CD8-positive, alpha-beta memory T cell (primary cell): ENCODE data around the gene ZFP42. TPM values are rescaled to one million over a fixed set of nuclear protein-coding genes. Genes with fewer than 3 reads are reported as not detected.

Experiments
- CTCF ChIA-PET: fragments of 350-600 bp; sonication (Branson Sonifier 250); formaldehyde crosslinking; loops from one replicate; lab custom pipeline; 2021; ENCODE audit warnings: antibody characterized with exemption; lab: Charles Lee
- POLR2A ChIA-PET: fragments of 350-600 bp; sonication (Branson Sonifier 250); formaldehyde crosslinking; loops from one replicate; lab custom pipeline; 2021; ENCODE audit warnings: antibody characterized with exemption; lab: Charles Lee
- DNase-seq, 5 donors: peaks; one replicate each; pipeline versions ENCODE4 v3.0.0 to v3.0.0-alpha.2; 2020 to 2022; ENCODE audit warnings: mixed read lengths in 1 of 5
- H3K27ac ChIP-seq: one replicate; pipeline ENCODE4 v1.7.0; 2013; ENCODE audit warnings: low read depth, mild to moderate bottlenecking, low read length, moderate library complexity
- H3K27me3 ChIP-seq: 2 replicates; pipeline ENCODE4 v1.7.0; 2013; ENCODE audit warnings: low read length, mild to moderate bottlenecking; ENCODE audit not compliant: insufficient read depth, poor library complexity, severe bottlenecking
- H3K36me3 ChIP-seq: 2 replicates; pipeline ENCODE4 v1.7.0; 2013; ENCODE audit warnings: mild to moderate bottlenecking, low read length, moderate library complexity; ENCODE audit not compliant: insufficient read depth
- H3K4me1 ChIP-seq: 2 replicates; pipeline ENCODE4 v1.7.0; 2013; ENCODE audit warnings: mild to moderate bottlenecking, low read length, moderate library complexity; ENCODE audit not compliant: insufficient read depth
- H3K4me3 ChIP-seq: 2 replicates; pipeline ENCODE4 v1.7.0; 2013; ENCODE audit warnings: mild to moderate bottlenecking, low read length
- H3K9me3 ChIP-seq: 2 replicates; pipeline ENCODE4 v1.7.0; 2013; ENCODE audit warnings: mild to moderate bottlenecking, low read length
- H3K27ac Mint-ChIP-seq, 8 donors: one replicate each; pipeline ENCODE4 v1.8.0; 2020 to 2021; ENCODE audit warnings: mixed read lengths in 8 of 8, mild to moderate bottlenecking in 6 of 8, inconsistent platforms in 3 of 8, moderate library complexity in 3 of 8
- H3K27me3 Mint-ChIP-seq, 2 donors: one replicate each; pipeline ENCODE4 v1.8.0; 2020 to 2021; ENCODE audit warnings: mixed read lengths in 2 of 2, mild to moderate bottlenecking in 1 of 2, moderate library complexity in 1 of 2
- H3K36me3 Mint-ChIP-seq, 3 donors: one replicate each; pipeline ENCODE4 v1.8.0; 2020 to 2021; ENCODE audit warnings: mixed read lengths in 3 of 3, inconsistent platforms in 1 of 3, mild to moderate bottlenecking in 1 of 3
- H3K4me1 Mint-ChIP-seq, 3 donors: one replicate each; pipeline ENCODE4 v1.8.0; 2020 to 2021; ENCODE audit warnings: mixed read lengths in 3 of 3, inconsistent platforms in 1 of 3, mild to moderate bottlenecking in 1 of 3
- H3K4me3 Mint-ChIP-seq, 7 donors: one replicate each; pipeline ENCODE4 v1.8.0; 2020 to 2021; ENCODE audit warnings: mixed read lengths in 7 of 7, mild to moderate bottlenecking in 6 of 7, moderate library complexity in 4 of 7, inconsistent platforms in 2 of 7
- H3K9me3 Mint-ChIP-seq, 5 donors: one replicate each; pipeline ENCODE4 v1.8.0; 2020 to 2022; ENCODE audit warnings: mixed read lengths in 5 of 5, mild to moderate bottlenecking in 3 of 5, moderate library complexity in 2 of 5, inconsistent platforms in 1 of 5
- polyA plus RNA-seq: library from polyadenylated mRNA; unstranded; fragments of 300-500 nt; fragmentation: Illumina TruSeq; gene quantifications from one replicate; pipeline ENCODE4 v1.2.3, GENCODE V29; 2021
- total RNA-seq, 2 experiments: library from RNA; stranded (reverse); gene quantifications; one replicate each; pipeline ENCODE4 v1.2.3, GENCODE V29; 2021

The ZFP42 gene
- total and polyA plus RNA-seq, 3 experiments from 2014 or later: not detected

DNA sequence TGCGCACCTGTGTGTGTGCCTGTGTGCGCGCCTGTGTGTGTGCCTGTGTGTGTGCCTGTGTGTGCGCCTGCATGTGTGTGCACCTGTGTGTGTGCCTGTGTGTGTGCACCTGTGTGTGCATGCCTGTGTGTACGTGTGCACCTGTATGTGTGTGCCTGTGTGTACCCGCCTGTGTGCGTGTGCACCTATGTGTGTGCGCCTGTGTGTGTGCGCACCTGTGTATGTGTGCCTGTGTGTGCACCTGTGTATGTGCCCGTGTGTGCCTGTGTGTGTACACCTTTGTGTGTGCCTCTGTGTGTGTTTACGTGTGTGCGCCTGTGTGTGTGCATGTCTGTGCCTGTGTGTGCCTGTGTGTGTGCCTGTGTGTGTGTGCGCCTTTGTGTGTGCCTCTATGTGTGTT, 33.5 kb downstream of the ZFP42 start:
- no peaks in the 10 kb centered on the region for H3K9me3 ChIP-seq
- no peaks in the 10 kb centered on the region for H3K4me1 ChIP-seq
- no peak overlapping the region for H3K27ac ChIP-seq
- peaks cover 6 to 17% (median 12%) of the 10 kb centered on the region in 5 donors for H3K9me3 Mint-ChIP-seq
- ChIA-PET CTCF (no interaction called here), POLR2A (no interaction called here)
- no peak overlapping the region for H3K27ac Mint-ChIP-seq
- no peaks in the 10 kb centered on the region for H3K27me3 ChIP-seq
- peak overlapping the region in 1 of 7 donors; percentile 24 for H3K4me3 Mint-ChIP-seq
- no peaks in the 10 kb centered on the region for H3K27me3 Mint-ChIP-seq
- H3K36me3 Mint-ChIP-seq: peaks cover 0 to 4% (median 0%) of the 10 kb centered on the region in 3 donors
- no peak for DNase-seq
- no peaks in the 10 kb centered on the region for H3K36me3 ChIP-seq
- peaks cover 0 to 4% (median 2%) of the 10 kb centered on the region in 3 donors for H3K4me1 Mint-ChIP-seq
- H3K4me3 ChIP-seq: no peak overlapping the region

DNA sequence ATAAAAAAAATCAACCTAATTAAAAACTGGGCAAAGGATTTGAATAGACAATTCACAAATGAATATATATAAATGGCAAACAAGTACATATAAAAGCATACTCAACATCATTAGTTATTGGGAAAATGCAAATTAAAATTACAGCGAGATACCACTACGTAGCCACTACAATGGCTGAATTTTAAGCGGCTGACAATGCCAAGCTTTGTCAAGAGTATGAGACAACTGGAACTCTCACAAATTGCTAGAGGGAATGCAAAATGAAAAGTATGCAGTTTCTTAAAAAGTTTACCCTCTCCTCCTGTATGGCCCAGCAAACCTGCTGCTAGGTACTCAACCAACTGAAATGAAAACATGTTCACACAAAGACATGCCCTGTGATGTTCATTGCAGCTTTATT, 34.8 kb downstream of the ZFP42 start:
- Mint-ChIP-seq H3K27ac (no peak overlapping the region), H3K9me3 (peaks cover 6 to 17% (median 14%) of the 10 kb centered on the region in 5 donors), H3K27me3 (no peaks in the 10 kb centered on the region), H3K4me3 (no peak overlapping the region), H3K4me1 (peaks cover 0 to 4% (median 2%) of the 10 kb centered on the region in 3 donors), H3K36me3 (peaks cover 0 to 4% (median 0%) of the 10 kb centered on the region in 3 donors)
- Histone ChIP-seq H3K36me3 (no peaks in the 10 kb centered on the region), H3K4me1 (no peaks in the 10 kb centered on the region), H3K4me3 (no peak overlapping the region), H3K27me3 (no peaks in the 10 kb centered on the region), H3K9me3 (no peaks in the 10 kb centered on the region), H3K27ac (no peak overlapping the region)
- CTCF ChIA-PET: no interaction called here
- DNase-seq: no peak
- POLR2A ChIA-PET: no interaction called here

DNA sequence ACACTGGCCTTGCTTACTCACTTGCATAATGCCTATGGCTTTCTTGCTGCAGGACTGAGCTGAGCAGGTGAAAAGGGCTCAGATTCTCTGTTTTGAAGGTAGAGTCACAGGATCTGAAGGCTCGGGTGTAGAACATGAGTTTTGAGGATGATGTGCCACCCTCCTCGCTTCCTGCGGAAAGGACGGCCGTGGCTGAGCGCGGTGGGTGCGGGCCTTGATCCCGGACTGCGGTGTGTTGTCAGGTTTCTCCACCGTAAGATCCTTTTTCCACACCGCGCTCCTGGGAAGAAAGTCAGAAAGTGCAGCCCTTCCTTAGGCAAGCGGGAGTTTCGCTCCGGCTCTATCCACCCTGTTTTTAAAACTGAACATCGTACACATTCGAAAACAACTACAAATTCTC, 36.2 kb downstream of the ZFP42 start:
- Mint-ChIP-seq H3K4me3 (no peak overlapping the region), H3K4me1 (peaks cover 0 to 4% (median 2%) of the 10 kb centered on the region in 3 donors), H3K9me3 (peaks cover 6 to 21% (median 14%) of the 10 kb centered on the region in 5 donors), H3K27me3 (no peaks in the 10 kb centered on the region), H3K36me3 (peaks cover 0 to 4% (median 0%) of the 10 kb centered on the region in 3 donors), H3K27ac (no peak overlapping the region)
- no peak overlapping the region for H3K4me3 ChIP-seq
- H3K27ac ChIP-seq: no peak overlapping the region
- DNase-seq: no peak
- no peaks in the 10 kb centered on the region for H3K4me1 ChIP-seq
- ChIA-PET CTCF (no interaction called here), POLR2A (no interaction called here)
- H3K27me3 ChIP-seq: no peaks in the 10 kb centered on the region
- H3K36me3 ChIP-seq: no peaks in the 10 kb centered on the region
- H3K9me3 ChIP-seq: no peaks in the 10 kb centered on the region

DNA sequence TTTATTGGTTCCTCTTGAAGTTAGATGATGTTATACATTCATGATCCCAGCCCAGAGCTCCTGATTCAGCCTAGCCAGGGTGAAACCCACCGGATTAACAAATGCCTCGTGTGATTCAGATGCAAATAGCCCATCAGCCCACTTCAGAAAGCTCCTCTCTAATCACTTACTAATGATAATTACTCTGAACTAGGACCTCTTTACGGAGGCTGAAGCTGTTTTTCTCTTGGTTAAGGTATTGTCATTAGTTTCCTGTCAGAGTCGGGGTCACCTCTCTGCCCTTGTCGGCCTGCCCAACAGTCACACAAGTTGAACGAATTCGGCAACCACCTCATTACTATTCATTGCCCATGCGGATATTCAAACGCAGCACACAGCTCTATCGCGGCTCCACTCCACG, 36.6 kb downstream of the ZFP42 start:
- ChIA-PET POLR2A (no interaction called here), CTCF (no interaction called here)
- peaks cover 0 to 4% (median 0%) of the 10 kb centered on the region in 3 donors for H3K36me3 Mint-ChIP-seq
- Histone ChIP-seq H3K36me3 (no peaks in the 10 kb centered on the region), H3K9me3 (no peaks in the 10 kb centered on the region), H3K4me3 (no peak overlapping the region), H3K4me1 (no peaks in the 10 kb centered on the region), H3K27ac (no peak overlapping the region), H3K27me3 (no peaks in the 10 kb centered on the region)
- H3K4me1 Mint-ChIP-seq: peaks cover 0 to 4% (median 2%) of the 10 kb centered on the region in 3 donors
- H3K9me3 Mint-ChIP-seq: peaks cover 6 to 21% (median 14%) of the 10 kb centered on the region in 5 donors
- H3K27ac Mint-ChIP-seq: no peak overlapping the region
- H3K4me3 Mint-ChIP-seq: no peak overlapping the region
- no peaks in the 10 kb centered on the region for H3K27me3 Mint-ChIP-seq
- DNase-seq: no peak

DNA sequence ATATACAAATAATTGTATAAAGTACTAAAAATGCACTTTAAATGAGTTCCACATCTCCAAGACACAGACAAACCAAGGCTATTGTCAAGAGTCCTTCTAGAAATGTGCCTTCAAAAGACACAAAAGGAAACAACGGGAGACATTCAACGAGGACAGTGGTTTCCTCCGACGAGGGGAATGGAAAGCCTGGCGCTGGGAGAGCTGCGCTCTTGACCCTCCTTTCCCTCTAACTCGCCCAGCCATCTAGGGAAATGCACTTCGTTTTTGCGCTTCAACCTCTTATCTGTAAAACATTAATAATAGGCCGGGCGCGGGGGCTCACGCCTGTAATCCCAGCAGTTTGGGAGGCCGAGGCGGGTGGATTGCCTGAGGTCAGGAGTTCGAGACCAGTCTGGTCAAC, 37.0 kb downstream of the ZFP42 start:
- H3K4me1 Mint-ChIP-seq: peaks cover 0 to 4% (median 2%) of the 10 kb centered on the region in 3 donors
- CTCF ChIA-PET: no interaction called here

DNA sequence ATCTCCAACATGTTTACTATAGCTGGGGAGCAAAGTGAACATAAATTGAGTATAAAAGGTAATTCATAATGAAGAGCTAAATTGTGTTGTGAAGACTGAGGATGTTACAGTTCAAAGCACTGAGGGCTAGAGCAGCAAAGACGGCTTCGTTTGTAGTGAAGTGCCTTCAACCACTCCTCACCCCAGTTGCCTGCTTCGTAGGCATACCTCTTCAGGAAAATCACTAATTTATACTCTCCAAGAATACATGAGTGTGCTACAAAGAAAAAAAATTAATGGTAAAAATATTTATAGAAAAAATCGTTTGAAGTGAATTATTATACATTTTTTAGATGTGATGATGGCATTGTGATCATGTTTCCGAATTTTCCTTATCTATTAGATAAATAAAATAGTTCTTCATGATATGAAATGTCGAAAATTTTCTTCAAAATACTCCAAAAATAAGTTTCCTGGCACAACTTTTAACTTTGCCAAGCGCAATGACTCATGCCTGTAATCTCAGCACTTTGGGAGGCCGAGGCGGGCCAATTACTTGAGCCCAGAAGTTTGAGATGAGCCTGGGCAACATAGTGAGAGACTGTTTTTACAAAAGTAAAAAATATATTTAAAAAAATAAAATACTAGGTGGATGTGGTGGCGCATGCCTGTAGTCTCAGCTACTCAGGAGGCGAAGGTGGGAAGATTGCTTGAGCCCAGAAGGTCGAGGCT, 41.6 kb downstream of the ZFP42 start:
- POLR2A ChIA-PET: no interaction called here
- no peaks in the 10 kb centered on the region for H3K36me3 Mint-ChIP-seq
- H3K27me3 ChIP-seq: no peaks in the 10 kb centered on the region

More for the DNA sequence above, 37.0 kb downstream of the ZFP42 start:
- Histone ChIP-seq H3K9me3 (no peaks in the 10 kb centered on the region), H3K36me3 (no peaks in the 10 kb centered on the region), H3K4me1 (no peaks in the 10 kb centered on the region), H3K27ac (no peak overlapping the region), H3K27me3 (no peaks in the 10 kb centered on the region), H3K4me3 (no peak overlapping the region)
- DNase-seq: no peak
- Mint-ChIP-seq H3K9me3 (peaks cover 3 to 17% (median 14%) of the 10 kb centered on the region in 5 donors), H3K36me3 (peaks cover 0 to 1% (median 0%) of the 10 kb centered on the region in 3 donors), H3K27me3 (no peaks in the 10 kb centered on the region), H3K4me3 (no peak overlapping the region), H3K27ac (no peak overlapping the region)
- POLR2A ChIA-PET: no interaction called here

GRCh38 chr4:188041721-188042120, 46.1 kb downstream of the ZFP42 start:
- no peak overlapping the region for H3K4me3 Mint-ChIP-seq
- no peaks in the 10 kb centered on the region for H3K36me3 Mint-ChIP-seq
- Histone ChIP-seq H3K4me1 (no peaks in the 10 kb centered on the region), H3K27me3 (no peaks in the 10 kb centered on the region), H3K4me3 (no peak overlapping the region), H3K9me3 (no peaks in the 10 kb centered on the region), H3K36me3 (no peaks in the 10 kb centered on the region), H3K27ac (no peak overlapping the region)
- H3K4me1 Mint-ChIP-seq: no peaks in the 10 kb centered on the region
- no peaks in the 10 kb centered on the region for H3K27me3 Mint-ChIP-seq
- ChIA-PET CTCF (no interaction called here), POLR2A (no interaction called here)
- H3K9me3 Mint-ChIP-seq: peaks cover 0 to 13% (median 7%) of the 10 kb centered on the region in 5 donors
- DNase-seq: no peak
- no peak overlapping the region for H3K27ac Mint-ChIP-seq

More for the DNA sequence above, 41.6 kb downstream of the ZFP42 start:
- H3K4me1 Mint-ChIP-seq: peaks cover 0 to 2% (median 0%) of the 10 kb centered on the region in 3 donors
- no peak overlapping the region for H3K27ac Mint-ChIP-seq
- no peak overlapping the region for H3K27ac ChIP-seq
- no peak overlapping the region for H3K4me3 Mint-ChIP-seq
- no peak overlapping the region for H3K4me3 ChIP-seq
- H3K36me3 ChIP-seq: no peaks in the 10 kb centered on the region
- CTCF ChIA-PET: no interaction called here
- no peak for DNase-seq
- no peaks in the 10 kb centered on the region for H3K27me3 Mint-ChIP-seq
- H3K9me3 ChIP-seq: no peaks in the 10 kb centered on the region
- no peaks in the 10 kb centered on the region for H3K4me1 ChIP-seq
- H3K9me3 Mint-ChIP-seq: peaks cover 2 to 19% (median 7%) of the 10 kb centered on the region in 5 donors

- Mint-ChIP-seq H3K36me3 (no peaks in the 10 kb centered on the region), H3K9me3 (peaks cover 0 to 16% (median 7%) of the 10 kb centered on the region in 5 donors), H3K27me3 (no peaks in the 10 kb centered on the region), H3K4me1 (no peaks in the 10 kb centered on the region), H3K27ac (no peak overlapping the region), H3K4me3 (no peak overlapping the region)
- no peak for DNase-seq
- no peaks in the 10 kb centered on the region for H3K27me3 ChIP-seq
- no peaks in the 10 kb centered on the region for H3K4me1 ChIP-seq
- CTCF ChIA-PET: no interaction called here
- POLR2A ChIA-PET: no interaction called here
- H3K4me3 ChIP-seq: no peak overlapping the region
- no peaks in the 10 kb centered on the region for H3K36me3 ChIP-seq
- H3K27ac ChIP-seq: no peak overlapping the region
- no peaks in the 10 kb centered on the region for H3K9me3 ChIP-seq
Measured at GRCh38 chr4:188042191-188042590, 46.6 kb downstream of the ZFP42 start.
